Measurements from ENCODE around the gene MED27. TPM values are rescaled to one million over a fixed set of nuclear protein-coding genes. Genes with fewer than 3 reads are reported as not detected.

MED27 gene
- total and polyA plus RNA-seq, 2 of the 4 experiments (the other 2 are of a cell fraction), result 50.2 to 63.4 TPM

- Histone ChIP-seq H4K20me1 (ENCODE audit: insufficient read depth, low read length) (peaks cover 11% of the 10 kb centered on the region; the same call in 1 of the 2 replicates), H2BK15ac (ENCODE audit: low read depth, low read length) (no peak overlapping the region), H3K4me1 (ENCODE audit: control insufficient read depth, insufficient read depth, low read length) (no peaks in the 10 kb centered on the region), H2AFZ (replicated peaks; ENCODE audit: low read length, poor library complexity) (peak overlapping the region; percentile 11), H2AK5ac (ENCODE audit: low read depth, low read length) (no peak overlapping the region), H3K4me2 (ENCODE audit: low read depth, low read length) (no peak overlapping the region), H3K9me3 (ENCODE audit: control insufficient read depth, insufficient read depth, low read length) (no peaks in the 10 kb centered on the region; the same call in 1 of the 2 replicates), H3K14ac (replicated peaks; ENCODE audit: low read depth, low read length) (no peak overlapping the region), H3K36me3 (ENCODE audit: control insufficient read depth, insufficient read depth, low read length) (no peaks in the 10 kb centered on the region), H3K23ac (ENCODE audit: low read depth, low read length) (no peak overlapping the region), H4K91ac (ENCODE audit: insufficient read depth, low read depth, low read length) (no peak overlapping the region), H3K9ac (ENCODE audit: low read depth, low read length) (no peak overlapping the region), H4K5ac (ENCODE audit: low read depth, low read length) (no peak overlapping the region), H3K18ac (ENCODE audit: low read depth, low read length) (no peak overlapping the region), H3K4me3 (ENCODE audit: insufficient read depth, low read depth, low read length) (no peak overlapping the region), H2BK5ac (ENCODE audit: low read depth, low read length, poor library complexity, severe bottlenecking) (no peak overlapping the region), H3K56ac (ENCODE audit: extremely low read depth, insufficient read depth, low read length) (no peak overlapping the region), H3K27ac (ENCODE audit: insufficient read depth, low read length) (no peak overlapping the region), H3K79me1 (ENCODE audit: low read depth in 1 of 2, low read length in 2 of 2) (no peaks in the 10 kb centered on the region), H3K27me3 (ENCODE audit: control insufficient read depth, insufficient read depth, low read length) (peaks cover 36% of the 10 kb centered on the region), H3K4ac (ENCODE audit: low read depth, low read length) (no peak overlapping the region), H2BK20ac (ENCODE audit: low read depth, low read length) (no peak overlapping the region), H2AK9ac (replicated peaks; ENCODE audit: low read depth, low read length, poor library complexity) (no peak overlapping the region), H2BK120ac (ENCODE audit: low read depth, low read length) (no peak overlapping the region), H4K8ac (ENCODE audit: low read depth in 2 of 2, low read length in 2 of 2) (no peak overlapping the region), H3K9me1 (ENCODE audit: insufficient read depth, low read length) (peaks cover 4% of the 10 kb centered on the region; the same call in 1 of the 2 replicates)
- in situ Hi-C loops (cut with MboI; ENCODE audit: low sequenced_read_pairs) (no loop called here), dilution Hi-C loops (cut with HindIII; ENCODE audit: low sequenced_read_pairs, unreplicated experiment) (no loop called here), intact Hi-C loops (cut with micrococcal nuclease) (no loop called here)
- BruUV-seq (replicated peaks), result no TSS peak
- DNase-seq (no peak), ATAC-seq (ENCODE audit: low read depth) (no peak)
- TF ChIP-seq CEBPB (IDR thresholded peaks at IDR 0.05; ENCODE audit: low read depth, low read length) (no peak), NFE2L2 (IDR thresholded peaks at IDR 0.05; ENCODE audit: low read depth, low read length) (no peak), SMC3 (IDR thresholded peaks at IDR 0.05; ENCODE audit: low read depth, low read length) (no peak), POLR2A (IDR thresholded peaks at IDR 0.05; ENCODE audit: low read depth, low read length) (no peak), MAZ (IDR thresholded peaks at IDR 0.05; ENCODE audit: borderline replicate concordance, low read depth, low read length) (no peak), RAD21 (IDR thresholded peaks at IDR 0.05; ENCODE audit: low read length) (no peak), CHD1 (IDR thresholded peaks at IDR 0.05; ENCODE audit: low read depth, low read length) (no peak), MAFK (IDR thresholded peaks at IDR 0.05; ENCODE audit: low read depth, low read length) (no peak)
- TF ChIP-seq, protein P1, sequence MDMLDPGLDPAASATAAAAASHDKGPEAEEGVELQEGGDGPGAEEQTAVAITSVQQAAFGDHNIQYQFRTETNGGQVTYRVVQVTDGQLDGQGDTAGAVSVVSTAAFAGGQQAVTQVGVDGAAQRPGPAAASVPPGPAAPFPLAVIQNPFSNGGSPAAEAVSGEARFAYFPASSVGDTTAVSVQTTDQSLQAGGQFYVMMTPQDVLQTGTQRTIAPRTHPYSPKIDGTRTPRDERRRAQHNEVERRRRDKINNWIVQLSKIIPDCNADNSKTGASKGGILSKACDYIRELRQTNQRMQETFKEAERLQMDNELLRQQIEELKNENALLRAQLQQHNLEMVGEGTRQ (IDR thresholded peaks at IDR 0.05; ENCODE audit: low read depth, low read length), result no peak
- 83% methylated on average over 9 of the region's 33 CpGs; no CpG with 5 or more reads in 1 of the 2 experiments for WGBS, 2 experiments (ENCODE audit: extremely low coverage in 2 of 2, insufficient read length in 1 of 2)
- ChIA-PET POLR2A (ENCODE audit: unreplicated experiment) (no interaction called here), CTCF (no interaction called here)
These were observed 235.5 kb downstream of the MED27 start for GRCh38 chr9:131843989-131844744.
